ENCODE results near the gene PKD1L1. TPM values are rescaled to one million over a fixed set of nuclear protein-coding genes. Genes with fewer than 3 reads are reported as not detected.

PKD1L1 gene
- total RNA-seq, 1 experiment from 2014 or later: 0.17 TPM

GRCh38 chr7:47884675-47885074, 63.6 kb downstream of the PKD1L1 start:
- no peak overlapping the region for H3K4me3 Mint-ChIP-seq
- no CpG with 5 or more reads among the region's 2 CpGs for WGBS (ENCODE audit: extremely low coverage, insufficient read length, low lambda C conversion rate)
- H3K27ac Mint-ChIP-seq: no peak overlapping the region
- Histone ChIP-seq H4K20me1 (ENCODE audit: control insufficient read depth, insufficient read depth, insufficient read length) (no peaks in the 10 kb centered on the region), H3K4ac (ENCODE audit: low read depth, low read length) (no peak overlapping the region), H2AK5ac (ENCODE audit: insufficient read length, low read length) (no peak overlapping the region), H3K4me1 (ENCODE audit: insufficient read depth, low read length) (no peaks in the 10 kb centered on the region), H4K8ac (replicated peaks; ENCODE audit: insufficient read length, low read depth, low read length) (no peak overlapping the region), H3K79me1 (ENCODE audit: insufficient read depth, low read depth, low read length, poor library complexity, severe bottlenecking) (no peaks in the 10 kb centered on the region), H3K23ac (ENCODE audit: insufficient read length, low read depth, low read length) (no peak overlapping the region), H3K9ac (ENCODE audit: extremely low read depth, insufficient read length, low read length) (no peak overlapping the region), H3K27me3 (ENCODE audit: insufficient read depth, low read length) (no peaks in the 10 kb centered on the region), H3K4me2 (ENCODE audit: insufficient read depth, insufficient read length, low read length) (no peak overlapping the region), H3K56ac (ENCODE audit: insufficient read length, low read depth, low read length) (no peak overlapping the region), H3K23me2 (ENCODE audit: insufficient read length, low read depth, low read length, poor library complexity, severe bottlenecking) (no peaks in the 10 kb centered on the region), H2BK12ac (ENCODE audit: insufficient read length, low read depth, low read length) (no peak overlapping the region), H4K5ac (ENCODE audit: insufficient read length, low read depth, low read length) (no peak overlapping the region), H2BK5ac (ENCODE audit: insufficient read length, low read length) (no peak overlapping the region), H3T11ph (ENCODE audit: low read length) (no peak overlapping the region), H4K91ac (ENCODE audit: insufficient read length, low read depth, low read length) (no peak overlapping the region), H3K79me2 (ENCODE audit: insufficient read depth, low read length) (no peaks in the 10 kb centered on the region), H2AFZ (ENCODE audit: low read length) (no peak overlapping the region), H3K27ac (ENCODE audit: insufficient read length, low read depth, low read length) (no peak overlapping the region), H3K18ac (ENCODE audit: insufficient read length, low read depth, low read length) (no peak overlapping the region), H3K14ac (ENCODE audit: insufficient read depth, low read length) (no peak overlapping the region), H2BK120ac (ENCODE audit: low read depth, low read length, poor library complexity, severe bottlenecking) (no peak overlapping the region), H2BK20ac (ENCODE audit: low read depth, low read length, poor library complexity, severe bottlenecking) (no peak overlapping the region), H3K9me3 (ENCODE audit: control insufficient read depth, low read depth, low read length) (no peaks in the 10 kb centered on the region), H2BK15ac (ENCODE audit: low read depth, low read length) (no peak overlapping the region)
- H3K9me3 Mint-ChIP-seq: no peaks in the 10 kb centered on the region
- DNase-seq: no peak
- H3K36me3 Mint-ChIP-seq (ENCODE audit: insufficient read depth in 1 of 3, low read depth in 3 of 3): no peaks in the 10 kb centered on the region
- H3K27me3 Mint-ChIP-seq (ENCODE audit: low read depth): peaks cover 6% of the 10 kb centered on the region
- TF ChIP-seq, protein P1, sequence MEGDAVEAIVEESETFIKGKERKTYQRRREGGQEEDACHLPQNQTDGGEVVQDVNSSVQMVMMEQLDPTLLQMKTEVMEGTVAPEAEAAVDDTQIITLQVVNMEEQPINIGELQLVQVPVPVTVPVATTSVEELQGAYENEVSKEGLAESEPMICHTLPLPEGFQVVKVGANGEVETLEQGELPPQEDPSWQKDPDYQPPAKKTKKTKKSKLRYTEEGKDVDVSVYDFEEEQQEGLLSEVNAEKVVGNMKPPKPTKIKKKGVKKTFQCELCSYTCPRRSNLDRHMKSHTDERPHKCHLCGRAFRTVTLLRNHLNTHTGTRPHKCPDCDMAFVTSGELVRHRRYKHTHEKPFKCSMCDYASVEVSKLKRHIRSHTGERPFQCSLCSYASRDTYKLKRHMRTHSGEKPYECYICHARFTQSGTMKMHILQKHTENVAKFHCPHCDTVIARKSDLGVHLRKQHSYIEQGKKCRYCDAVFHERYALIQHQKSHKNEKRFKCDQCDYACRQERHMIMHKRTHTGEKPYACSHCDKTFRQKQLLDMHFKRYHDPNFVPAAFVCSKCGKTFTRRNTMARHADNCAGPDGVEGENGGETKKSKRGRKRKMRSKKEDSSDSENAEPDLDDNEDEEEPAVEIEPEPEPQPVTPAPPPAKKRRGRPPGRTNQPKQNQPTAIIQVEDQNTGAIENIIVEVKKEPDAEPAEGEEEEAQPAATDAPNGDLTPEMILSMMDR (conservative IDR thresholded peaks at IDR 0.05): no peak
- no peaks in the 10 kb centered on the region for H3K4me1 Mint-ChIP-seq
